Activated naive CD4-positive, alpha-beta T cell treated with anti-CD3 and anti-CD28 coated beads for 36 hours (primary cell): ENCODE results near the gene SMAD6. TPM values are rescaled to one million over a fixed set of nuclear protein-coding genes. Genes with fewer than 3 reads are reported as not detected.
"Not testable (repeated sequence)": the region's sequence is repeated elsewhere in the genome, so short reads cannot be mapped to it uniquely, and the experiment has no call there.

Experiments
- CTCF ChIA-PET: fragments of 350-600 bp; sonication (Branson Sonifier 250); formaldehyde crosslinking; loops from one replicate; lab custom pipeline; 2021; ENCODE audit warnings: antibody characterized with exemption; lab: Charles Lee
- DNase-seq: peaks from one replicate; pipeline ENCODE4 v3.0.0-alpha.2; 2020
- H3K27ac Mint-ChIP-seq: one replicate; pipeline ENCODE4 v1.8.0; 2021; ENCODE audit warnings: mild to moderate bottlenecking, mixed read lengths
- H3K27me3 Mint-ChIP-seq: one replicate; pipeline ENCODE4 v1.8.0; 2021; ENCODE audit warnings: low read depth, mixed read lengths
- H3K36me3 Mint-ChIP-seq: one replicate; pipeline ENCODE4 v1.8.0; 2021; ENCODE audit warnings: low read depth, mixed read lengths
- H3K4me1 Mint-ChIP-seq: one replicate; pipeline ENCODE4 v1.8.0; 2021; ENCODE audit warnings: low read depth, mixed read lengths
- H3K4me3 Mint-ChIP-seq: one replicate; pipeline ENCODE4 v1.8.0; 2021; ENCODE audit warnings: mild to moderate bottlenecking, moderate library complexity, mixed read lengths
- H3K9me3 Mint-ChIP-seq: one replicate; pipeline ENCODE4 v1.8.0; 2021; ENCODE audit warnings: mixed read lengths
- intact Hi-C: fragments of 100-400 bp; cut with micrococcal nuclease; formaldehyde crosslinking; loops from one replicate; pipeline ENCODE4 v1.15.1; 2023
- total RNA-seq, 2 experiments: library from RNA; stranded (reverse); gene quantifications; one replicate each; pipeline ENCODE4 v1.2.3, GENCODE V29; 2021

Gene SMAD6
- total RNA-seq, 2 experiments from 2014 or later: 0.05 TPM; not detected in 1

DNA sequence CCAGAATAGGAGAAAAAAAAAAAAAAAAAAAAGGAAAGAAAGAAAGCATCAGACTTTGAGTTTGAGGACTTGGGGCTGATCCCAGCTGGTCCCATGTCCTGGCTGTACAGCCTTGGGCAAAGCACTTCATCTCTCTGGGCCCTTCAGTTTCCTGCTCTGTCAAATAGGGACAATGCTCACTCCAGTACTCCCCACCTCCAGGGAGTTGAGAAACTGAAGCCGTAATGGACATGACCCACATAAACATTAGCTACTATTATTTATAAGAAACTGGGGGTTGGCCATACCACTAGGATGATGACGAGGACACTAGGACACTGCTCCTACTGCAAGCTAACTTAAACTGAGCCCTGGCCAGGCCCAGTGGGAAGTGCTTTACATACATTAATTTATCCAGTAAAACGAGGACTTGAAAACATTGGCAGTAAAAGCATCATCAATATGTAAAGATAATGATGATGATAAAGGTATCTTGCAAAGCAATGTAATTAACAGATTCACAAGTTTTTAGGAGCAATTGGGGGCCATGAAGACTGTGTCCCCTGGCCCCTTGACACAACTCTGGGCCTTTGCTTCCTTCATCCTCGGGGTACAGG, 22.9 kb upstream of the SMAD6 start:
- Mint-ChIP-seq H3K4me3 (no peak overlapping the region), H3K4me1 (peaks cover 11% of the 10 kb centered on the region), H3K9me3 (peaks cover 6% of the 10 kb centered on the region), H3K36me3 (no peaks in the 10 kb centered on the region), H3K27me3 (no peaks in the 10 kb centered on the region), H3K27ac (no peak overlapping the region)
- CTCF ChIA-PET: no interaction called here
- DNase-seq: no peak
- intact Hi-C loops: no loop called here

DNA sequence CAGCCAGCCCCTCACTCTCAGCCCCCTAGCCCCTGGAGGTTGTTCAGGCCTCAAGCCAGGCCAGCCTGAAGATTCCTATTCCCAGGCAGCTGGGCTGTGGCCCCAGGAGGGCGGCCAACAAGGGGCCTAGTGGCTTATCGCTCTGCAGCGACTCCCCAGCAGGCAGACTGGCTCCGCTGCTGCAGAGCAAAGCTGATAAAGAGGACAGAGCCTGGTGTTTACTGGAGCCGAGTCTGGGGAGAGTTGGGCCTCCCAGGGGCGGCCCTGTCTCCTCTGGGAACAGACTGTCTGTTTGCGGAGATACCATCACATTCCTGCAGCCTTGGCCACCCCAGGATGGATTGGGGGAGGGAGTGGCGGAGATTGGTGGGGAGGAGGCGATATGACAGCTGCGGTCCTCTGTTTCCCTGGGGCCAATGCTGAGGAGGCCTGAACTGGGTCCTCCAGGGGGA, 22.4 kb upstream of the SMAD6 start:
- DNase-seq: no peak
- no peaks in the 10 kb centered on the region for H3K27me3 Mint-ChIP-seq
- intact Hi-C loops: no loop called here
- peaks cover 7% of the 10 kb centered on the region for H3K4me1 Mint-ChIP-seq
- H3K9me3 Mint-ChIP-seq: peaks cover 6% of the 10 kb centered on the region
- H3K36me3 Mint-ChIP-seq: no peaks in the 10 kb centered on the region
- H3K27ac Mint-ChIP-seq: no peak overlapping the region
- no peak overlapping the region for H3K4me3 Mint-ChIP-seq
- CTCF ChIA-PET: no interaction called here

DNA sequence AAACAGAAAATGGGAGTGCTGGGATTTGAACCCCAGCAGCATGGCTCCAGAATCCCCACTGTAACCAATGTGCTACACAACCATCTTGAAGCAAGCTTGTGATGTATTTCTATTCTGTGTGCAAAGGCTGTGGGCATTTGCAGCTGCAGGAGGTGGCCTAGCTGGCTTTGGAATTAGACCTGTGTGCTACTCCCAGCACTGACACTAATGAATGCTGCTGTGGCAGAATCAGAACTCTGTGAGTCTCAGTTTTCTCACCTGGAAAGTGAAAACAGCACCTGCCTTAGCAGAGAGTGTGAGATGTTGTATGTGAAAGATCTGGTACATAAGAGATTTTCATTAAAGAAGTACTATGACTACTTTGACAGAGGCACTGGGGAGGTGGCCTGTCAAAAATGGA, 21.5 kb upstream of the SMAD6 start:
- no peak overlapping the region for H3K27ac Mint-ChIP-seq
- peaks cover 2% of the 10 kb centered on the region for H3K4me1 Mint-ChIP-seq
- no peaks in the 10 kb centered on the region for H3K27me3 Mint-ChIP-seq
- H3K9me3 Mint-ChIP-seq: peaks cover 6% of the 10 kb centered on the region
- no peak overlapping the region for H3K4me3 Mint-ChIP-seq
- CTCF ChIA-PET: no interaction called here
- no peaks in the 10 kb centered on the region for H3K36me3 Mint-ChIP-seq
- no peak for DNase-seq
- intact Hi-C loops: no loop called here

DNA sequence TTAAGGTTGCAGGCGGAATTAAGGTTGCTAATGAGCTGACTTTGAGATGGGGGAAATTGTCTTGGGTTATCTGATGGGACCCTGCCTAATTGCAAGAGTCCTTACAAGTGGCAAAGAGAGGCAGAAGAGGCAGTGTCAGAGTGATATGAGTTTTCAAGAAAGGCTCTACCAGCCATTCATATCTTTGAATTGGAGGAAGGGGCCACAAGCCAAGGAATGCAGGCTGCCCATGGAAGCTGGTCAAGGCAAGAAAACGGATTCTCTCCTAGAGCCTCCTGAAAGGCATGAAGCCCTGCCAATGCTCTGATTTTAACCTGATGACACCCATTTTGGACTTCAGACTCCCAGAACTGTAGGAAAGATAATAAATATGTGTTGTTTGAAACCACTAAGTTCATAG, 20.6 kb upstream of the SMAD6 start:
- Mint-ChIP-seq H3K27ac (no peak overlapping the region), H3K27me3 (no peaks in the 10 kb centered on the region), H3K36me3 (no peaks in the 10 kb centered on the region), H3K4me3 (no peak overlapping the region), H3K4me1 (no peaks in the 10 kb centered on the region), H3K9me3 (peaks cover 6% of the 10 kb centered on the region)
- CTCF ChIA-PET: no interaction called here
- intact Hi-C loops: no loop called here
- DNase-seq: no peak

GRCh38 chr15:66682246-66682645, 19.8 kb upstream of the SMAD6 start:
- DNase-seq: no peak
- no peak overlapping the region for H3K27ac Mint-ChIP-seq
- no peaks in the 10 kb centered on the region for H3K4me1 Mint-ChIP-seq
- H3K4me3 Mint-ChIP-seq: no peak overlapping the region
- peaks cover 6% of the 10 kb centered on the region for H3K9me3 Mint-ChIP-seq
- no peaks in the 10 kb centered on the region for H3K36me3 Mint-ChIP-seq
- intact Hi-C loops: no loop called here
- no peaks in the 10 kb centered on the region for H3K27me3 Mint-ChIP-seq
- CTCF ChIA-PET: no interaction called here

DNA sequence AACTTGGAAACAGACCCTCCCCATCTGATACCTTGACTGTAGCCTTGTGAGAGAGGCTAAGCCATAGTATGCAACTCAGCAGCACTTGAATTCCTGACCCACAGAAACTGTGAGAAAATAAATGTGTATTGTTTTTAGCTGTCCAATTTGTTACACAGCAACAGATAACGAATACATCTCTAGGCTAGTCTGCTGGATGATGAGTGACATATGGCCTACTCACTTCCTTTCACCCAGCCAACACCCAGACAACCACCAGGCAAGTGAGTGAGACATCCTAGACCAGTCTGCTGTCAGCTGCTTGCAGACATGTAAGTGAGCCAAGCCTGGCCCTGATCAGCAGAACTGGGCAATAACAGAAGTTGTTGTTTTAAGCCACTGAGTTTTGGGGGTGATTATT, 19.2 kb upstream of the SMAD6 start:
- H3K4me3 Mint-ChIP-seq: no peak overlapping the region
- DNase-seq: no peak
- no peaks in the 10 kb centered on the region for H3K4me1 Mint-ChIP-seq
- H3K27me3 Mint-ChIP-seq: no peaks in the 10 kb centered on the region
- intact Hi-C loops: no loop called here
- H3K9me3 Mint-ChIP-seq: peaks cover 6% of the 10 kb centered on the region
- CTCF ChIA-PET: interaction anchor here (0.6 kb wide), 1 partner anchor 13 kb away, joined by 3 read pairs; no protein-coding TSS in a partner anchor
- no peaks in the 10 kb centered on the region for H3K36me3 Mint-ChIP-seq
- H3K27ac Mint-ChIP-seq: no peak overlapping the region

DNA sequence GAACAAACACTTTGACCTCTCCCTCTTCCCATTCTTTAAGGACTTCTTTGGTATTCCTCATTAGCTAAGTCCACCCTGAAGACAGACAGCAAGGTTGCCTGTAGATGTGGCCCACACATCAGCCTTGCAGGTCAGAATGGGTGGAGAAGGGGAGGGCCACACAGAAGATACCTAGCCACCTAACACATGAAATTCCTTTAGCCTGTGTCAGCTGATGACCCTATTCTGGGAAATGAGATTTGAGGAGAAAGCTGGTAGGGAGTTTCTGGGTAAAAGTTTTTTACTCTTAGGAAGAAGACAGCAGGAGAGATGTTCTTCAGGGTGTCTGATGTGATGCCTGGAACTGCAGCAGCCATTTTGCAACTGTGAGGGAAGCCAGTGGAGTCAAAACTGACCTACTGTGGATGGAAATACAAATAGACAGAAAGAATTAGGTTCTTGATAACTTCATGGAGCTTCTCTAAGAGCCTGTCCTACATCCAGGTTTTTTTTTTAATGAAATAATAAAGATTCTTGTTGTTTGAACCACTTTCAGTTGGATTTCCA, 17.8 kb upstream of the SMAD6 start:
- H3K27me3 Mint-ChIP-seq: no peaks in the 10 kb centered on the region
- no peaks in the 10 kb centered on the region for H3K4me1 Mint-ChIP-seq
- CTCF ChIA-PET: no interaction called here
- H3K4me3 Mint-ChIP-seq: no peak overlapping the region
- intact Hi-C loops: no loop called here
- H3K27ac Mint-ChIP-seq: no peak overlapping the region
- peaks cover 6% of the 10 kb centered on the region for H3K9me3 Mint-ChIP-seq
- DNase-seq: no peak
- H3K36me3 Mint-ChIP-seq: no peaks in the 10 kb centered on the region

DNA sequence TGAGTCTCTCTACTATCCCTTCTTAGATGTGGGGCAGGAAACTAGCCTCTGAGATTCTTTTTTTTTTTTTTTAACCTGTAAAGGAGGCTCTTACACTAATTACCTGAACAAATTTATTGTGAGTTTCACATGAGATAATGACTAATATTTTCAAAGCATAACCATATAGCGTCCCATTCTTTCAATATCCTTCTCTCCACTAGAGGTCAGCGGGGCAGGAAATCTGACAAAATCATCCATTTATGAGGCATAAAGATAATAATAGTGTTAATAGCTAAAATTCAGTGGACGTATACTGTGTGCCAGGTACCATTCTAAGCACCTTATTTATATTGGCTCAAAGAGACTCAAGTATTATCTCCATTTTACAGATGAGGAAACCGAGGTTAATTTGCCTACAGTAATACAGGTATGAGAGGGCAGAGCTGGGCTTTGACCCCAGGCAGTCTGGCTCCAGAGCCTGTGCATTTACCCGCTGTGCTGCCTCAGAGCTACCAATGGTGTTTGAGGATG, 16.3 kb upstream of the SMAD6 start:
- CTCF ChIA-PET: no interaction called here
- no peak overlapping the region for H3K4me3 Mint-ChIP-seq
- peaks cover 6% of the 10 kb centered on the region for H3K9me3 Mint-ChIP-seq

GRCh38 chr15:66690912-66691311, 11.1 kb upstream of the SMAD6 start:
- H3K36me3 Mint-ChIP-seq, intact Hi-C loops, DNase-seq, H3K27me3 Mint-ChIP-seq, H3K9me3 Mint-ChIP-seq, H3K4me3 Mint-ChIP-seq, H3K27ac Mint-ChIP-seq, CTCF ChIA-PET: not testable (repeated sequence)
- H3K4me1 Mint-ChIP-seq: peaks cover 17% of the 10 kb centered on the region

More for the DNA sequence above, 16.3 kb upstream of the SMAD6 start:
- DNase-seq: no peak
- H3K4me1 Mint-ChIP-seq: no peaks in the 10 kb centered on the region
- H3K36me3 Mint-ChIP-seq: no peaks in the 10 kb centered on the region
- intact Hi-C loops: no loop called here
- H3K27me3 Mint-ChIP-seq: no peaks in the 10 kb centered on the region
- no peak overlapping the region for H3K27ac Mint-ChIP-seq

- no peak overlapping the region for H3K27ac Mint-ChIP-seq
- H3K9me3 Mint-ChIP-seq: no peaks in the 10 kb centered on the region
- no peak for DNase-seq
- no peaks in the 10 kb centered on the region for H3K27me3 Mint-ChIP-seq
- peaks cover 17% of the 10 kb centered on the region for H3K4me1 Mint-ChIP-seq
- H3K36me3 Mint-ChIP-seq: no peaks in the 10 kb centered on the region
- CTCF ChIA-PET: interaction anchor here (0.6 to 0.7 kb wide), 3 partner anchors 42 to 160 kb away, joined by 3 read pairs; no protein-coding TSS in a partner anchor
- no peak overlapping the region for H3K4me3 Mint-ChIP-seq
- intact Hi-C loops: no loop called here
These were observed 10.3 kb upstream of the SMAD6 start for GRCh38 chr15:66691727-66692126.

DNA sequence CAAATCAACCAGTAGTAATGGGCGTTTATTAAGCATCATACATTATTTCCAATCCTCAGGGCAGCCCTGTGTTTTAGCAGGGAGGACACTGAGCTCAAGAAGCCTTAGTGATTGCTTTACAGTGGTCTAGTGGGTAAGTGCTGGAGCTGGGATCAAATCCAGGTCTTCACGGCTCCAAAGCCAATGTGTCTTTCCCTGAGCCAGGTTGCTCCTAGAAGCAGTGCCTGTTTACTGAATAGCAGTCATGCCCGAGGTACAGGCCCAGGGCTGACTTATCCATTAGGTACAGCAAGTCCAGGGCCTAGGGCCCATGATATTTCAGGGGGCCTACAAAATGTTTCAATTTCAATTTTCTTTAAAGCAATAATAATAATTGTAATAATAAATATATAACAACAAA, 9.6 kb upstream of the SMAD6 start:
- Mint-ChIP-seq H3K27me3 (no peaks in the 10 kb centered on the region), H3K9me3 (no peaks in the 10 kb centered on the region), H3K36me3 (no peaks in the 10 kb centered on the region), H3K4me3 (no peak overlapping the region), H3K27ac (no peak overlapping the region), H3K4me1 (peaks cover 17% of the 10 kb centered on the region)
- DNase-seq: no peak
- intact Hi-C loops: no loop called here
- CTCF ChIA-PET: interaction anchor here (0.9 kb wide), 1 partner anchor 161 kb away, joined by 3 read pairs; no protein-coding TSS in a partner anchor

- CTCF ChIA-PET: interaction anchor here (0.6 to 0.9 kb wide), 3 partner anchors 158 to 702 kb away, joined by 3 to 5 read pairs (median 3); no protein-coding TSS in a partner anchor
- peak; percentile 61 for DNase-seq
- no peaks in the 10 kb centered on the region for H3K9me3 Mint-ChIP-seq
- H3K36me3 Mint-ChIP-seq: no peaks in the 10 kb centered on the region
- H3K27ac Mint-ChIP-seq: peak overlapping the region; percentile 76
- no peaks in the 10 kb centered on the region for H3K27me3 Mint-ChIP-seq
- peaks cover 17% of the 10 kb centered on the region for H3K4me1 Mint-ChIP-seq
- no peak overlapping the region for H3K4me3 Mint-ChIP-seq
- intact Hi-C loops: no loop called here
These were observed 9.0 kb upstream of the SMAD6 start for GRCh38 chr15:66692808-66693596.
